Inflammatory macrophage (primary cell): ENCODE measurements around the gene TMEM240.
"Not testable (repeated sequence)": the region's sequence is repeated elsewhere in the genome, so short reads cannot be mapped to it uniquely, and the experiment has no call there.

Experiments
- DNase-seq, 2 donors: peaks; one replicate each; pipeline ENCODE4 v3.0.0-alpha.2; 2020 to 2022

Gene TMEM240

GRCh38 chr1:1490633-1491230 is 49.7 kb downstream of the TMEM240 start:
- DNase-seq = no peak

- DNase-seq = no peak
Observed at GRCh38 chr1:1489861-1490260, 50.6 kb downstream of the TMEM240 start.

GRCh38 chr1:1489231-1489630 is 51.2 kb downstream of the TMEM240 start:
- no peak for DNase-seq

- DNase-seq = no peak
Observed at GRCh38 chr1:1487701-1488100, 52.7 kb downstream of the TMEM240 start.

- DNase-seq = not testable (repeated sequence)
Observed at GRCh38 chr1:1485755-1486317, 54.6 kb downstream of the TMEM240 start.

GRCh38 chr1:1484976-1485750 is 55.3 kb downstream of the TMEM240 start:
- not testable (repeated sequence) for DNase-seq
